IPS DF 6.9 (cell line): ENCODE data around the gene CDH4.

ENCODE experiments used
- DNase-seq: peaks from one replicate; pipeline ENCODE4 v3.0.0-alpha.2; 2013; ENCODE audit warnings: low read depth, low spot score
- H3K27ac ChIP-seq: one replicate; pipeline ENCODE4 v1.5.1; 2013; ENCODE audit warnings: low read length, control low read depth
- H3K27me3 ChIP-seq: 2 replicates; pipeline ENCODE4 v1.6.1; 2013; ENCODE audit warnings: mild to moderate bottlenecking, low read length; ENCODE audit not compliant: control insufficient read depth, insufficient read depth
- H3K36me3 ChIP-seq: 2 replicates; pipeline ENCODE4 v1.6.1; 2013; ENCODE audit warnings: low read length; ENCODE audit not compliant: control insufficient read depth, insufficient read depth
- H3K4me1 ChIP-seq: 2 replicates; pipeline ENCODE4 v1.6.1; 2013; ENCODE audit warnings: low read length; ENCODE audit not compliant: control insufficient read depth, insufficient read depth
- H3K4me3 ChIP-seq: 2 replicates; pipeline ENCODE4 v1.5.1; 2013; ENCODE audit warnings: mild to moderate bottlenecking, low read length
- H3K9me3 ChIP-seq: 2 replicates; pipeline ENCODE4 v1.6.1; 2013; ENCODE audit warnings: low read length, inconsistent platforms; ENCODE audit not compliant: control insufficient read depth, insufficient read depth
- WGBS: extraction: QIAGEN DNeasy Blood & Tissue Kit; methylation state at CpG from one replicate; pipeline ENCODE4 v1.1.7; 2013; ENCODE audit warnings: mixed read lengths, missing lambda C conversion rate; ENCODE audit not compliant: insufficient read length, insufficient coverage; 5-methylcytosine and 5-hydroxymethylcytosine counted together

The CDH4 gene

DNA sequence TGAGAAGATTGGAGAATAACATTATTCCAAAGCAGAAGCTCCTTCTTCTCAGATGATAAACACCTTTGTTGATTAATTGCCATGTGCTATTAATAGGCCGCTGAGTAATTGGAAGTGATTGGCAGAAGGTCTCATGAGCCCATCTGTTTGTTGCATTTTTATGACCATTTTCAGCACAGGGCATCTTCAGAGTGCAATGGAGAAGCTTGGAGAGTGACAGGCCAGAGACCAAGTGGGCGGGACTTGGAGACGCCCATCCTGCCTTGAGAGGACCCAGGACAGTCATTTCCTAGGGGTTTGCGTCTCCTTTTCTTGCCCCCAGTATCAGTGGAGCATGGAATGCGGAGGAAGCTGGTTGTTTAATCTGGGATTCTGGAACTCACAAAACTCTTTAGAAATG, 89.5 kb downstream of the CDH4 start:
- Histone ChIP-seq H3K27ac (no peak overlapping the region), H3K4me1 (no peaks in the 10 kb centered on the region), H3K27me3 (no peaks in the 10 kb centered on the region), H3K4me3 (no peak overlapping the region), H3K9me3 (no peaks in the 10 kb centered on the region), H3K36me3 (no peaks in the 10 kb centered on the region)
- no peak for DNase-seq
- no CpG with 5 or more reads among the region's 5 CpGs for WGBS

GRCh38 chr20:61343934-61344333, 91.9 kb downstream of the CDH4 start:
- no CpG with 5 or more reads among the region's 9 CpGs for WGBS
- no peaks in the 10 kb centered on the region for H3K36me3 ChIP-seq
- no peaks in the 10 kb centered on the region for H3K27me3 ChIP-seq
- no peaks in the 10 kb centered on the region for H3K9me3 ChIP-seq
- no peak for DNase-seq
- H3K4me1 ChIP-seq = no peaks in the 10 kb centered on the region
- no peak overlapping the region for H3K4me3 ChIP-seq
- no peak overlapping the region for H3K27ac ChIP-seq

- H3K4me3 ChIP-seq = no peak overlapping the region
- no CpG with 5 or more reads among the region's 8 CpGs for WGBS
- 0 out of 2 replicates have a peak, but pooled peaks cover 1% of the 10 kb centered on the region for H3K4me1 ChIP-seq
- no peak overlapping the region for H3K27ac ChIP-seq
- DNase-seq = no peak
- no peaks in the 10 kb centered on the region for H3K27me3 ChIP-seq
- no peaks in the 10 kb centered on the region for H3K9me3 ChIP-seq
- H3K36me3 ChIP-seq = no peaks in the 10 kb centered on the region
Measured at GRCh38 chr20:61345656-61346055, 93.6 kb downstream of the CDH4 start.

- H3K27ac ChIP-seq = no peak overlapping the region
- H3K27me3 ChIP-seq = no peaks in the 10 kb centered on the region
- no peak for DNase-seq
- H3K4me1 ChIP-seq = 0 out of 2 replicates have a peak, but pooled peaks cover 1% of the 10 kb centered on the region
- no peak overlapping the region for H3K4me3 ChIP-seq
- H3K9me3 ChIP-seq = no peaks in the 10 kb centered on the region
- WGBS = no CpG with 5 or more reads among the region's 11 CpGs
- no peaks in the 10 kb centered on the region for H3K36me3 ChIP-seq
Measured at GRCh38 chr20:61346996-61347395, 94.9 kb downstream of the CDH4 start.

- no CpG with 5 or more reads among the region's 13 CpGs for WGBS
Measured at GRCh38 chr20:61347443-61347842, 95.4 kb downstream of the CDH4 start.

DNA sequence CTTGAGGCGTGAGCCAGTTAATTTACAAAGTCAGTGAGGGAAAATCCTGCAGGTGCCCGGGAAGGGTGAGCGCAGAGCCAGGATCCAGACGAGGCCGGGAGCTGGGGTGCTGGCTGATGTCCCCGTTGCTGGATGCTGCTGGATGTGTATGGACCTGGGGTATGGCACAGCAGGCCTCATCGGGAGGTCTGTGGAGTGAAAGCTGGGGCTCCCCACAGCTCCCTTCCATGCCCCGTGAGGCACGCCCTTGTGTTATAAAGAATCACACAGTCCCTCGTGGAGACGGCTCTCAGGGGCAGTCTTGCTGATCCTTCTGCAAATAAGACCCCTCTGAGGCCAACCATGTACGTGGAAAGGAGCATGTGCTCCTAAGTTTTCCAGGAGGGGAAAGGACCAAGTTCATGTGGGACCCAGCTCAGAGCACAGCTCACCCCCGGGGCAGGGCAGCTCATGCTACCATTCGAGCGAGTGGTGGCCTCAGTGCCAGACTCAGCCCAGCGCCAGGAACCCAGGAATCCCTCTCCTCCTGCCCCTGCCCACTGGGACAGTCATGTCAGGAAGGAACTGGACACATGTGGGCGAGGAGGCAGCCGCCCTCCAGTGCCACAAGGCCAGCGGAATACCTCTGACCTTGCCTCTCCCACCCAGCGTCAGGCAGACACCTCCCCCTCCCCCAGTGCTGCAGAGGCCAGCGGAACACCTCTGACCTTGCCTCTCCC, 97.5 kb downstream of the CDH4 start:
- H3K9me3 ChIP-seq = no peaks in the 10 kb centered on the region
- no peaks in the 10 kb centered on the region for H3K36me3 ChIP-seq
- no peak for DNase-seq
- no CpG with 5 or more reads among the region's 21 CpGs for WGBS
- no peak overlapping the region for H3K27ac ChIP-seq
- no peaks in the 10 kb centered on the region for H3K27me3 ChIP-seq
- H3K4me1 ChIP-seq = peaks cover 1% of the 10 kb centered on the region; the same call in 1 of the 2 replicates
- H3K4me3 ChIP-seq = no peak overlapping the region

More at GRCh38 chr20:61347443-61347842, 95.4 kb downstream of the CDH4 start:
- Histone ChIP-seq H3K9me3 (no peaks in the 10 kb centered on the region), H3K4me3 (no peak overlapping the region), H3K27me3 (no peaks in the 10 kb centered on the region), H3K36me3 (no peaks in the 10 kb centered on the region), H3K27ac (no peak overlapping the region), H3K4me1 (0 out of 2 replicates have a peak, but pooled peaks cover 1% of the 10 kb centered on the region)
- no peak for DNase-seq

DNA sequence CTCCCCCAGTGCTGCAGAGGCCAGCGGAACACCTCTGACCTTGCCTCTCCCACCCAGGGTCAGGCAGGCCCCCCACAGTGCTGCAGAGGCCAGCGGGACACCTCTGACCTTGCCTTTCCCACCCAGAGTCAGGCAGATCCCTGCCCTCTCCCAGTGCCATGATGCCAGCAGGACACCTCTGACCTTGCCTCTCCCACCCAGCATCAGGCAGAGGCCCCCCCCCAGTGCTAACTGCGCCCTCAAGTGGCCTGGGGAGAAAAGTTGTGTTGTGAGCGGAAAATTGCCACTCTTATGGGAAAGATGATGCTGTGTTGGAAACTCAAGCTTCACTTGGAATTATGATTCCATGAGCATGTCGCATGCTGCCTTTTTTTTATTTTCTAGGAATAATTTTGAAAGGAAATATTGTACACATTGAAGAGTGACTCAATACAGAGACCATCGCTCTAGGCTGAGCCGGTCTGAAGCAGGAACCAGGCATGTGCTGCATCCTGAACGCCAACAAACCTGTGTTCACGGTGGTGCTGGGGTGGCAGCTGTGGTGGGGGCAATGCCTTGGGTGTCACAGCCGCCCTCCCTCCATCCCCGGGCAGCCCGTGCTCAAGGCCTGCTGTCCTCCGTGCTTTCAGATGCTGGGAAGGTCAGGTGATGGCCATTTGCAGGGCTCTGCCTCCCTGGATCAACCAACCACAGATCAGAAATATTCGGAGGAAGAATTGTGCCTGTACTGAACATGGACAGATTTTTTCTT, 98.6 kb downstream of the CDH4 start:
- no peaks in the 10 kb centered on the region for H3K27me3 ChIP-seq
- H3K9me3 ChIP-seq = no peaks in the 10 kb centered on the region
- no peak for DNase-seq
- no peak overlapping the region for H3K4me3 ChIP-seq
- WGBS = no CpG with 5 or more reads among the region's 14 CpGs
- no peak overlapping the region for H3K27ac ChIP-seq
- H3K4me1 ChIP-seq = peaks cover 1% of the 10 kb centered on the region; the same call in 1 of the 2 replicates
- H3K36me3 ChIP-seq = no peaks in the 10 kb centered on the region

DNA sequence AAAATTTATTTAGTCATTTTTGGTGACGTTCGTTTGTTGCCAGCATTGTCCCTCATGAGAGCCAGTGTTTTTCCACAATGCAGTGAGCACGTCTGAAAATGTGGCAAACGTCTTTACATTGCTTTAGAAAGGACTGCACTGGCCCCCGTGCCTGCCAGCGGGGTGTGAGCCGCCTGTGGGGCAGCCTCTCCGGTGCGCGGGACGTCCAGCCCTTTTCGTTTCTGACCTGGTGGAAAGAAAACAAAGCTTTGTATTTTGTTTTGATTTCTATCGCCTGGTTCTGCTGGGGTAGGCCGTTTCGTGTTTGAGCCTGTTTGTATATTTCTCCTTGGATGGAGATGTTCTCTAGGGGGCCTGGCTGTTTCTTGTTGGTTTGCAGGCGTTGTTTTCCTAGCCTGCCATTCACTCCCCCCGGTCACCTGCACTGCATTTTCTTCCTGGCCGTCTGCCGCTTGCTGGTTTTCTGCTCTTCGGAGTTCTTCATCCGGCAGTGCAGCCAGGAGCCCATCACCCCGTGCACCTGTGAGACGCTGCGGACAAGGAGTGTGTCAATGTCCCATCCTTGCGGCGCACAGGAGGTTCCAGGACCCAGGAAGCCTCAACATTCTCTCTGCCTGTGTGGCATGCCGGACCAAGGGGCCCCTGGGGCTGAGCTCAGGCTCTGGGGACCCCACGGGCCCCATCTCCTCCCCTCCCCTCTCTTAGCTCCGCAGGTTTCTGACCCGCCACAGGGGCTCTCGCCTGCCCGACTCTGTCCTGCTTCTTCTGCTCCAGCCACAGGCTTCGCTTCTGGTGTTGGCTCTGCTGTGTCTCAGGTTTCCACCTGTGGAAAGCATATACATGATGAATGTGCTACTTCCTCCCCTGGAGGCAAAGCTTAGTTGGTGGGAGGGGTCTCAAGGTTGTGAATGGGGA, 100.5 kb downstream of the CDH4 start:
- Histone ChIP-seq H3K27ac (no peak overlapping the region), H3K9me3 (no peaks in the 10 kb centered on the region), H3K4me3 (no peak overlapping the region), H3K27me3 (no peaks in the 10 kb centered on the region), H3K4me1 (peaks cover 1% of the 10 kb centered on the region; the same call in 1 of the 2 replicates), H3K36me3 (no peaks in the 10 kb centered on the region)
- WGBS = no CpG with 5 or more reads among the region's 33 CpGs
- no peak for DNase-seq

GRCh38 chr20:61353261-61354000, 101.4 kb downstream of the CDH4 start:
- H3K27me3 ChIP-seq = no peaks in the 10 kb centered on the region
- WGBS = no CpG with 5 or more reads among the region's 12 CpGs
- DNase-seq = no peak
- no peak overlapping the region for H3K27ac ChIP-seq
- peaks cover 1% of the 10 kb centered on the region; the same call in 1 of the 2 replicates for H3K4me1 ChIP-seq
- H3K36me3 ChIP-seq = no peaks in the 10 kb centered on the region
- no peak overlapping the region for H3K4me3 ChIP-seq
- H3K9me3 ChIP-seq = no peaks in the 10 kb centered on the region
